HG03378 (cell line): ENCODE results near the gene GINS1.

Source experiments
- ATAC-seq: cut with Tn5 transposase; IDR thresholded peaks from one replicate; pipeline ENCODE4 v1.9.1; 2021; ENCODE audit warnings: mild to moderate bottlenecking, moderate library complexity; ENCODE audit not compliant: unreplicated experiment

The GINS1 gene

DNA sequence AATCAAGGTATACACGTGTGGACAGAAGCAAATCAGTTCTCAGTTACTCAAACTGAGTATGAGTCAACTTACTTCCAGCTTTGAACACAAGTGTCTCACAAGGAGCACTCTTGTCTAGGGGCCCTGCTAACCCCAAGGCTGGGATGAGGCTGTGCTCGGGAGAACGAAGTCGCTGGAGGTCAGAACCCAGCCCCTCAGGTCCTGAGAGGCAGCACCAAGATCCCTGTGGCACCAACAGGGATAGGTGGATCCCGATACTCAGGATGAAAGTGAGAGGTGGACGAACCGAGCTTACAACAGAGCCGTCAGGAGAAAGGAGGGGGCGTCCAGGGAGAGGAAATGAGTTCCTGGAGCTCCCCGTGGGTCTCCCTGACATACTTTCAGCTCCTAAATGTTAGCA, 85.7 kb downstream of the GINS1 start:
- no peak for ATAC-seq

DNA sequence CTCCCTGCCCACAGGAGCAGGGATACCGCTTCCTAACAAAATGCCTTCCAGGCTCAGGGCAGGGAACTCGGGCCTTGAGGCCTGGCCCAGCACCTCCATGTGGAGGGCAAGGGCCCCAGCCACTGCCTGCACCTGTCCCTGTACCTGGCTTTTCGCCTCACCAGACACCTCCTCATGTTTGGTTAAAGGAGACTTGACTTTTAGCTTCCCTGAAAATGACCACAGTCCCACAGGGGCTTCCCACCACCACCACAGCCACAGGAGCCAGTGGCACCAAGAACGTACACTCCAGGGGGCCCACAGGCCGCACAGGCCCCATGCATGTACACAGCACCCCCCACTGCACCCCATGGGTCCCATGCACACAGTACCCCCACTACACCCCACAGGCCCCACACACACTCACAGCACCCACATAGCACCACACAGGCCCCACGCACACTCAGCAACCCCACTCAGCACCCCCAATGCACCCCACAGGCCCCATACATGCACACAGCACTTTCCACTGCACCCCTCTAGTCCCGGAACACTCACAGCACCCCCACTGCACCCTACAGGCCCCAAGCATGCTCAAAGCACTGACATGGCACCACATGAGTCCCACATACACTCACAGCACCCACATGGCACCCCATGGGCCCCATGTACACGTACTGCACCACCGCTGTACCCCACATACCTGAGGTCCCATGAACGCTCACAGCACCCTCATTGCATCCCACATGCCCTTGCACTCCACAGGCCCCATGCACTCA, 86.5 kb downstream of the GINS1 start:
- ATAC-seq = no peak

DNA sequence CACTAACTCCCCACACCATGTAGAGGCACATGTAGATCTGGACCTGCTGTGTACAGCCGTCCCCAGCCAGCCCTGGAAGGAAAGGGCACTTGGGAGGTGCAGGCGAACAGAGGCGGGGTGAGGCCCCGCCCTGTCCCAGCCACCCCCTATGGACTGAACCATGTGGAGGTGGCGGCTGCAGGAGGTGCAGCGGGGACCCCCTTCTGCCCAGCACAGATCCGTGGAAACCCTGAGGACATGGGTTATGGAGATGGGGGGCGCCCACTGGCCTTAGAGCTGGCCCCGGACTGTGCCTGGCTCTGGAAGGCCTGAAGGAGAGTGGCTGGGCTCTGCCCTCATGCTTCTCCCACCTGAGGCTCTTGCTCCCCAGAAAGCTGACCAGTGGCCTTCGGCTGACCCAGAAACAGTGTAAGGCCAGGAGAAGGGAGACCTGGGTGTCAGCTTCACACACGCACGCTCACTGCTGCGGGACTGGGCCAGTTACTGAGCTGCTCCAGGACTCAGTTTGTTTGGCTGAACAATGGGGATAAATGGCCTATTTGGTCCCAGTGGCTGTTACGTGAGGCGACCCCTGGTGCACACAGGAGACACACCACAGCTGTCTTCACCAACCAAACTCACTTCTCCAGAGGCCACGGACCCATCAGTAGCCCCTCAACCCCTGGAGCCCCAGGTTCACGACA, 87.2 kb downstream of the GINS1 start:
- ATAC-seq = no peak

DNA sequence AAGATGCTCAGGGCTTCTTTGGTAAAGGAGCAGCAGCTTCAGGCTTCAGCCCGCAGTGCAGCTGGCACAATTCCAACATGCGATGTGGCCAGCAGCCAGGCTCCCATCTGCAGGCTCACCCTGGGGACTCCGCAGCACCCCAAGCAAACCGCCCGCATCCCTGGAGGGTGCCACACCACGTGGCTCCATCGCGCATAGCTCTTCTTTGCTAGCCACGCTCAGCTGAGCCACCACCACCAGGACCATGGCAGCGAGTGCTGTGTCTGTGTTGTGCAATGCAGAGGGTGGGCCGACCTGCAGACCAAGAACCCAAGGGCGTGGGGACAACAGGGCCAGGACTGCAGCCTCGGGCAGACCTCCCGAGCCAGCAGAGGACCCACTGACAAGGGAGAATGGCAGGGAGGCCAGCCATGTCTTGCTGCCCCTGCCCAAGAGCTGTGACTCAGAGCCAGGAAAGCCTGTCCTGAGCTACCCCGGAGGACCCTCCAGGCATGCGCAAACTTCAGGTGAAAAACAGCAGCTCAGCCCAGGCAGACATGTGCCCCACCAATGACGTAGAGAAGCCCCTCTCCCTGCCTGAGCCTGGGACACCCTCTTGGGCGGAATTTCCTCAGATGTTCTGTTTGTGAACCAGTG, 87.8 kb downstream of the GINS1 start:
- ATAC-seq = no peak

DNA sequence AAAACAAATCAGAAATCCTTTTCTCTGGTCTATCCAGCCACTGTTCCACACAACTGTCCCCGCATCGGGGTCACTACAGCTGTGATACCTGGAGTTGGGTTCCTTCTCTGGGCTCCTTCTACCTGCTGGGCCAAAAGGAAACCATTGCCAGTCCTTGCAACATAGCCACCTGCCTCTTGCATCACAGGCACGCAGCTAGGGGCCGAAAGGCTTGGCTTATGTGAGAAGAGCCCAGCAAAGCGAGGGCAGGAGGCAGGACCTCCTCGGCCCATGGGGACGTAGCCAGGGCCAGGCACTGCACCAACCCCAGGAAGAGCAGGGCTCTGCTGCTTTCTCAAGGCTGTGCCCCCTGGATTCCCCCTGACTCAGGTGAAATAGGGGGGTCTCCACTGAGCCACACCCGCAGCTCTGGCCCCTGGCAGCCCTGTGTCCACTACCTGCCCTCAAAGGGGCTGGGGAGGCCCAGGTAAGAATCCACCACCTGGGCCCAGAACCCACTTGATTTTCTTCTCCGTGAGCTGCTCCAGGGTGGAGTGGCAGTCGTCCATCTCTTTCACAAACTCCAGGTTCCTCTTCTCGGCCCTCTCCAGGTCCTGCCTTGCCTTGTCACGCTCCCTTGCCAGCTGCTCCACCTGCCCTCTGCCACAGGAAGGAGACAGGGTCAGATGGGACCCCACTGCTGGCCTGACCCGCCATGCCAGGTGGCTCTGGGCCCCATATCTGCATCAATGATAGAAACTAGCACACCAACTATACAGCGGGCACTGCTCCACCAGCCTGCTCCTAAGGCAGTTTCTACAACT, 88.9 kb downstream of the GINS1 start:
- no peak for ATAC-seq

DNA sequence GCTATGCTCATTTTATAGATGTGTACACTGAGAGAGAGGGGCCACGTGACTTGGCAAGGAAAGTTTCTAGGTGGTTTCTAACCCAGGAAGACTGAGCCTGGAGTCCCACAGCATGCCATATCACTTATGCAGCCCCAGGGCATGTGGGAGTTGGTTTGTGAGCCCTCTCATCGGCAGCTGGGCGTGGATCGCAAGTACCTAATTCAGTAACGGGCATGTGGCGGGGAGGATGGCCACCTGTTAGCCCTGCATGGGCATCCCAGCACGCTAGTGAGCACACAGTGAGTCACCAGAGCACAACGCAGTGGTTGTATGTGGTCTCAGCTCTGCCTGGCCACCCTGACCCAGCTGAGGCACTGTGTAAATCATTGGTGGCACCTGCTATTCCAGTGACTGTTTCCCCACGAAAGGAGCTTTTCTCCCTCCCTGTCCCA, 89.5 kb downstream of the GINS1 start:
- ATAC-seq = no peak

DNA sequence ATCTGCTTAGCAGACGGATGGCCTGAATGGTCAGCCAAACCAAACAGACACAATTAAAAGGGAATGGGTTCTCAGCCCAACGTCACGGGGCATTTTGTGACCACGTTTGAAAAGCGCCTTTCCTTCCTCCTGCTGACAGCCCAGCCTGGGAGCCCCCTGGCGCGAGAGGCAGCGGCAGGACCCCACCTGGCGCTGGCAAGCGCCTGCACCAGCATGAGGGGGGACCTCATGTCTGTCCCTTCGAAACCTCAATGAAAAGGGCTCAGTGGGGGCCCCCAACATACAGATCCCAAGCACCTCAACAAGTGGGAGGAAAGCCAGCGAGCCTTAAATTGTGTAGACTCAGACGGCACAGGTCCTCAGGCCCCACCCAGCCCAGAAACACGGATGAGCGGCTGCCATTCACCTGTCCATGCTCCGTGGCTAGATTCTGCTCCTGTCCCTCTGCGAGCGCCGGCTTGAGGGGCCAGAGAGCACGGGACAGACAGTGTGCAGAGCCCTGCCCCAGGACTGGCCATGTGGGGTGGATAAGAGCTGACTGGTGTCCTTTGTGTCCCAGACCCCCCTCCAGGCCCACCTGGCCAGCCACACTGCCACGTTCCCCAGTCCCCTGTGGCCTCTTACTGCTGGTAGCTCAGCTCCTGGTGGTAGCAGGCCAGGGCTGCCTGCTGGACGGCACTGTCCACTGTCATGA, 90.3 kb downstream of the GINS1 start:
- no peak for ATAC-seq
